OCI-LY7 (cell line): ENCODE measurements around the gene ORMDL1. TPM values are rescaled to one million over a fixed set of nuclear protein-coding genes. Genes with fewer than 3 reads are reported as not detected.

ENCODE experiments used
- BruUV-seq: library from RNA; stranded (reverse); fragments of 400-500 nt; replicated peaks from 2 replicates; lab custom pipeline; 2021; lab: Mats Ljungman, UMichigan
- CTCF ChIA-PET: fragments of 300-600 bp; sonication (Branson Sonifier 250); formaldehyde crosslinking; loops from one replicate; lab custom pipeline; 2022; ENCODE audit warnings: antibody characterized with exemption; ENCODE audit not compliant: unreplicated experiment; lab: Charles Lee
- POLR2A ChIA-PET: fragments of 300-600 bp; sonication (Branson Sonifier 250); formaldehyde crosslinking; loops from one replicate; lab custom pipeline; 2022; ENCODE audit warnings: antibody characterized with exemption; lab: Charles Lee
- DNase-seq: peaks from one replicate; pipeline ENCODE4 v3.0.0-alpha.2; 2015; ENCODE audit warnings: low spot score
- H2AFZ ChIP-seq: fragments of 200-600 bp; sonication (generic), shearing (Covaris generic); 2 replicates; pipeline ENCODE4 v1.6.1; 2014; ENCODE audit warnings: mild to moderate bottlenecking, antibody characterized with exemption, low read length, moderate library complexity
- H3K27ac ChIP-seq: fragments of 200-600 bp; sonication (generic); 2 replicates; pipeline ENCODE4 v1.5.1; 2014; ENCODE audit warnings: mixed run types, low read depth, mild to moderate bottlenecking, moderate library complexity, low read length, inconsistent platforms; ENCODE audit not compliant: poor library complexity, severe bottlenecking
- H3K36me3 ChIP-seq: fragments of 200-600 bp; sonication (generic); 2 replicates; pipeline ENCODE4 v1.6.1; 2014; ENCODE audit warnings: mild to moderate bottlenecking, antibody characterized with exemption, low read length, moderate library complexity, mixed read lengths; ENCODE audit not compliant: insufficient read depth
- H3K4me1 ChIP-seq: fragments of 200-600 bp; sonication (generic); 2 replicates; pipeline ENCODE4 v1.5.1; 2014; ENCODE audit warnings: mild to moderate bottlenecking, low read length; ENCODE audit not compliant: insufficient read depth, poor library complexity, severe bottlenecking
- H3K4me2 ChIP-seq: fragments of 200-600 bp; sonication (generic); 2 replicates; pipeline ENCODE4 v1.6.1; 2014; ENCODE audit warnings: mild to moderate bottlenecking, low read length
- H3K4me3 ChIP-seq: fragments of 200-600 bp; sonication (generic); 2 replicates; pipeline ENCODE4 v1.5.1; 2014; ENCODE audit warnings: mild to moderate bottlenecking, low read depth, low read length; ENCODE audit not compliant: poor library complexity, severe bottlenecking
- H3K79me2 ChIP-seq: fragments of 200-600 bp; sonication (generic); 2 replicates; pipeline ENCODE4 v1.6.1; 2016; ENCODE audit warnings: low read depth, mild to moderate bottlenecking, low read length, moderate library complexity, mixed read lengths; ENCODE audit not compliant: insufficient read depth
- H3K9me2 ChIP-seq: fragments of 200-600 bp; sonication (generic); 2 replicates; pipeline ENCODE4 v1.6.1; 2016; ENCODE audit warnings: mild to moderate bottlenecking, low read length, mixed read lengths; ENCODE audit not compliant: insufficient read depth
- H3K9me3 ChIP-seq: fragments of 200-600 bp; sonication (generic); 2 replicates; pipeline ENCODE4 v1.6.1; 2014; ENCODE audit warnings: mild to moderate bottlenecking, mixed run types, low read length, mixed read lengths
- H4K20me1 ChIP-seq: fragments of 200-600 bp; sonication (generic); 2 replicates; pipeline ENCODE4 v1.6.1; 2014; ENCODE audit warnings: mild to moderate bottlenecking, antibody characterized with exemption, low read length, moderate library complexity, mixed read lengths; ENCODE audit not compliant: insufficient read depth
- EZH2phosphoT487 ChIP-seq: fragments of 200-600 bp; sonication (generic); IDR thresholded peaks from 2 replicates; pipeline ENCODE4 v1.6.1; 2018; ENCODE audit warnings: low read depth, borderline replicate concordance, mild to moderate bottlenecking, mixed run types, antibody characterized with exemption, low read length, moderate library complexity, mixed read lengths
- intact Hi-C: fragments of 100-400 bp; cut with micrococcal nuclease; formaldehyde crosslinking; loops from one replicate; pipeline ENCODE4 v1.10.0; 2022; ENCODE audit not compliant: unreplicated experiment
- total RNA-seq, 2 experiments: library from RNA; depleted of rRNA in 1 of 2; stranded (reverse); fragments of >200 nt in 1 of 2; shearing (Covaris generic) in 1 of 2; gene quantifications; 2 replicates each; pipeline ENCODE4 v1.2.3, GENCODE V29; 2014 to 2022
- TF ChIP-seq, protein P1 (sequence below): fragments of 200-600 bp; sonication (generic); conservative IDR thresholded peaks from 2 replicates; pipeline ENCODE4 v1.5.1; 2014; ENCODE audit warnings: mild to moderate bottlenecking, antibody characterized with exemption, low read length, moderate library complexity, mixed read lengths

The ORMDL1 gene
- total RNA-seq, 2 experiments from 2014 or later, result 59.3 to 65.7 TPM

DNA sequence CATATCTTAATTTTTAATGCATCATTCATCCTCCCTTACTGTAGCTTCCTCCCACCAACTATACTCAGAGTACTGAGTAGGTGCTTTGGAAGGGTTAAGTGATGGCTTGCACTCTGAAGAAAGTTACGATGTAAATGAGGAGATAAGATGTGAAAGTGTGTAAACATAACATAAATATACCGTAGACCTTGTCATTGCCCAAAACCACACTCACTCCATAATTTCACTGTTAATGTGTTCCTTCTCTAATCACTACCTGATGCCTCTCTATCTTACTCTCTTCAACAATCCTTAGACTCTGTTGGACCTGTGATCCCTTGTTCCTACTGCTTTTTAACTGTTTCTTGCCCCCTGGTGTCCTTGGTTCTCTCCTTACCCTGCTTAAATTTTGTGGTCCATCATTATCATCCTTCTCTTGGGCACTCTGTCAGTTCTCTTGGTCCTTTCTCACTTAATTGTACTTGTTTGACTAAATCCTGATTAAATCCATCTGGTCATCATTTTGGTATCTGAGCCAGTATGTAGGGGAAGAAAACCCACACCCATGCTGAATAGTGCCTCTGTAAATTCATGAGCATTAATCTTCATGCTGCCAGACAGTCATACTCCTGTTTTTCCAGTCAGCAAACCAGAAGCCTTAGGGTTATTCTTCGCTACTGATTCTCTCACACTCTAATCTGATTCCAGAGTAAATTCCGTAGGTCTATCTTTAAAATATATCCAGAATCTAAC is 45.1 kb upstream of the ORMDL1 start:
- ChIA-PET CTCF (no interaction called here), POLR2A (interaction anchor here (0.7 to 1.1 kb wide), 6 partner anchors 8 to 119 kb away, joined by 3 to 6 read pairs (median 4); no protein-coding TSS in a partner anchor)
- BruUV-seq, result no TSS peak
- Histone ChIP-seq H3K4me3 (no peak overlapping the region), H2AFZ (no peak overlapping the region), H3K36me3 (peaks cover 40% of the 10 kb centered on the region), H3K4me1 (no peaks in the 10 kb centered on the region), H3K79me2 (peaks cover 5% of the 10 kb centered on the region; the same call in 1 of the 2 replicates), H4K20me1 (peaks cover 4% of the 10 kb centered on the region; the same call in 1 of the 2 replicates), H3K9me3 (no peaks in the 10 kb centered on the region), H3K27ac (no peak overlapping the region), H3K9me2 (no peaks in the 10 kb centered on the region), H3K4me2 (no peak overlapping the region)
- TF ChIP-seq, protein P1, sequence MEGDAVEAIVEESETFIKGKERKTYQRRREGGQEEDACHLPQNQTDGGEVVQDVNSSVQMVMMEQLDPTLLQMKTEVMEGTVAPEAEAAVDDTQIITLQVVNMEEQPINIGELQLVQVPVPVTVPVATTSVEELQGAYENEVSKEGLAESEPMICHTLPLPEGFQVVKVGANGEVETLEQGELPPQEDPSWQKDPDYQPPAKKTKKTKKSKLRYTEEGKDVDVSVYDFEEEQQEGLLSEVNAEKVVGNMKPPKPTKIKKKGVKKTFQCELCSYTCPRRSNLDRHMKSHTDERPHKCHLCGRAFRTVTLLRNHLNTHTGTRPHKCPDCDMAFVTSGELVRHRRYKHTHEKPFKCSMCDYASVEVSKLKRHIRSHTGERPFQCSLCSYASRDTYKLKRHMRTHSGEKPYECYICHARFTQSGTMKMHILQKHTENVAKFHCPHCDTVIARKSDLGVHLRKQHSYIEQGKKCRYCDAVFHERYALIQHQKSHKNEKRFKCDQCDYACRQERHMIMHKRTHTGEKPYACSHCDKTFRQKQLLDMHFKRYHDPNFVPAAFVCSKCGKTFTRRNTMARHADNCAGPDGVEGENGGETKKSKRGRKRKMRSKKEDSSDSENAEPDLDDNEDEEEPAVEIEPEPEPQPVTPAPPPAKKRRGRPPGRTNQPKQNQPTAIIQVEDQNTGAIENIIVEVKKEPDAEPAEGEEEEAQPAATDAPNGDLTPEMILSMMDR, result no peak
- no peak for TF ChIP-seq EZH2phosphoT487
- intact Hi-C loops, result no loop called here
- no peak for DNase-seq

DNA sequence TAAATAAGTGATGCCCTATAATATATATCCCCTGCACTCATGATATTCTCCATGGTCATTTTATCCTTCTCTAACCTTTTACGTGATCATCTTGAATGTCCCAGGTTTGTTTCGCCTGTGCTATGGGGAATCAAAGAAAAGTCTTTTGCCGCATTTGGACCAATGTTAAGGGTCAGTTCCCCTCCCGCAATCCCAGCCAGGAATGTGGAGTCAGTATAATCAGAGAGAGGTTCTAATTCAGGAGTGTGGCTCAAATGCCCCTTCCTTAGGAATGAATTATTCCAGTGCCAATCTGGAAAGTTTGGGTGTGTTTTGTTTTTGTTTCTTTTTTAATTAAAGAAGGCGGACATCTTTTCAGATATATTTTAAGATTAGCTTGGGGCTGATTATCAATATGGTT is 41.9 kb upstream of the ORMDL1 start:
- Histone ChIP-seq H3K9me2 (no peaks in the 10 kb centered on the region), H4K20me1 (peaks cover 4% of the 10 kb centered on the region; the same call in 1 of the 2 replicates), H3K4me1 (no peaks in the 10 kb centered on the region), H3K9me3 (no peaks in the 10 kb centered on the region), H3K4me3 (no peak overlapping the region), H3K36me3 (peaks cover 43% of the 10 kb centered on the region), H2AFZ (no peak overlapping the region), H3K27ac (no peak overlapping the region), H3K4me2 (no peak overlapping the region), H3K79me2 (peaks cover 10% of the 10 kb centered on the region)
- TF ChIP-seq, protein P1, result no peak
- no peak for TF ChIP-seq EZH2phosphoT487
- no peak for DNase-seq
- CTCF ChIA-PET, result no interaction called here
- no TSS peak for BruUV-seq
- POLR2A ChIA-PET, result interaction anchor here (0.8 kb wide), 1 partner anchor 11 kb away, joined by 3 read pairs; no protein-coding TSS in a partner anchor
- intact Hi-C loops, result no loop called here
